Measurements from ENCODE around the gene MDFI. TPM values are rescaled to one million over a fixed set of nuclear protein-coding genes. Genes with fewer than 3 reads are reported as not detected.

Gene MDFI
- total and polyA plus RNA-seq, 2 experiments from 2014 or later = 2.8 to 51.4 TPM

GRCh38 chr6:41692080-41692675 is 53.9 kb downstream of the MDFI start:
- H3K27ac ChIP-seq (ENCODE audit: low read depth) = no peak overlapping the region
- H3K4me2 ChIP-seq = no peak overlapping the region
- H2AFZ ChIP-seq = no peak overlapping the region
- H3K27me3 ChIP-seq (ENCODE audit: insufficient read depth) = no peaks in the 10 kb centered on the region
- H4K20me1 ChIP-seq (replicated peaks; ENCODE audit: insufficient read depth) = no peaks in the 10 kb centered on the region
- peaks cover 3% of the 10 kb centered on the region for H3K4me1 ChIP-seq (ENCODE audit: insufficient read depth)
- H3K36me3 ChIP-seq (ENCODE audit: insufficient read depth) = no peaks in the 10 kb centered on the region
- Mint-ChIP-seq H3K9me3 (no peaks in the 10 kb centered on the region), H3K36me3 (ENCODE audit: low read depth) (no peaks in the 10 kb centered on the region), H3K4me3 (no peak overlapping the region; the same call in 2 of the 3 replicates), H3K27ac (no peak overlapping the region), H3K27me3 (ENCODE audit: insufficient read depth, low read depth, poor library complexity) (peaks cover 9% of the 10 kb centered on the region), H3K4me1 (peaks cover 13% of the 10 kb centered on the region)
- no peaks in the 10 kb centered on the region for H3K79me2 ChIP-seq (replicated peaks; ENCODE audit: insufficient read depth)
- ATAC-seq = no peak
- H3F3A ChIP-seq (replicated peaks; ENCODE audit: low read depth) = no peaks in the 10 kb centered on the region
- TF ChIP-seq ZNF462 (CRISPR knock-in tag; IDR thresholded peaks at IDR 0.05) (no peak), NANOG (IDR thresholded peaks at IDR 0.05; ENCODE audit: borderline replicate concordance) (no peak), CTCF (conservative IDR thresholded peaks at IDR 0.05; ENCODE audit: low read depth in 2 of 2) (no peak)
- H3K4me3 ChIP-seq = no peak overlapping the region
- no peak for DNase-seq (ENCODE audit: low spot score)
- H3K9me2 ChIP-seq (ENCODE audit: insufficient read depth) = no peaks in the 10 kb centered on the region

- Mint-ChIP-seq H3K27ac (no peak overlapping the region), H3K4me3 (no peak overlapping the region), H3K4me1 (peaks cover 8% of the 10 kb centered on the region), H3K27me3 (ENCODE audit: insufficient read depth, low read depth, poor library complexity) (peaks cover 9% of the 10 kb centered on the region), H3K9me3 (no peaks in the 10 kb centered on the region), H3K36me3 (ENCODE audit: low read depth) (no peaks in the 10 kb centered on the region)
- H4K20me1 ChIP-seq (replicated peaks; ENCODE audit: insufficient read depth) = no peaks in the 10 kb centered on the region
- no peaks in the 10 kb centered on the region; the same call in 1 of the 2 replicates for H3K4me1 ChIP-seq (ENCODE audit: insufficient read depth)
- no peaks in the 10 kb centered on the region for H3K36me3 ChIP-seq (ENCODE audit: insufficient read depth)
- H3K79me2 ChIP-seq (replicated peaks; ENCODE audit: insufficient read depth) = no peaks in the 10 kb centered on the region
- H3K27ac ChIP-seq (ENCODE audit: low read depth) = no peak overlapping the region
- no peaks in the 10 kb centered on the region for H3K27me3 ChIP-seq (ENCODE audit: insufficient read depth)
- no peaks in the 10 kb centered on the region for H3K9me2 ChIP-seq (ENCODE audit: insufficient read depth)
- ATAC-seq (no peak), DNase-seq (ENCODE audit: low spot score) (no peak)
- no peak overlapping the region for H2AFZ ChIP-seq
- no peak overlapping the region for H3K4me3 ChIP-seq
- H3F3A ChIP-seq (replicated peaks; ENCODE audit: low read depth) = no peaks in the 10 kb centered on the region
- H3K4me2 ChIP-seq = no peak overlapping the region
- no peak for TF ChIP-seq ZNF331 (CRISPR knock-in tag; IDR thresholded peaks at IDR 0.05; ENCODE audit: low read depth)
- TF ChIP-seq JUNB (IDR thresholded peaks at IDR 0.05; ENCODE audit: unreplicated experiment) = no peak
- no peak for TF ChIP-seq CTCF (conservative IDR thresholded peaks at IDR 0.05; ENCODE audit: low read depth in 2 of 2)
Measured at GRCh38 chr6:41692730-41693129, 54.5 kb downstream of the MDFI start.
